GM12878 (cell line): Measurements from ENCODE around the gene STXBP5. TPM values are rescaled to one million over a fixed set of nuclear protein-coding genes. Genes with fewer than 3 reads are reported as not detected.

Experiments
- ATAC-seq: fragments of 200-7000 bp; cut with Tn5 transposase; 3 replicates; pipeline ENCODE4 v1.9.1; 2020; ENCODE audit warnings: mild to moderate bottlenecking, moderate library complexity
- BruUV-seq: library from RNA; stranded (reverse); fragments of 400-500 nt; replicated peaks from 2 replicates; lab custom pipeline; 2021; lab: Mats Ljungman, UMichigan
- CTCF ChIA-PET: fragments of 300-600 bp; sonication (Branson Sonifier 250); formaldehyde crosslinking; extraction: SDS; loops from one replicate; lab custom pipeline; 2021; ENCODE audit warnings: inconsistent platforms; lab: Yijun Ruan, JAX
- POLR2A ChIA-PET: fragments of 350-600 bp; formaldehyde crosslinking; extraction: SDS; loops from one replicate; lab custom pipeline; 2021; ENCODE audit warnings: inconsistent platforms; lab: Charles Lee
- RAD21 ChIA-PET: fragments of 300-600 bp; sonication (Branson Sonifier 250); formaldehyde crosslinking; loops from one replicate; lab custom pipeline; 2023; ENCODE audit warnings: antibody characterized with exemption; ENCODE audit not compliant: unreplicated experiment; lab: Charles Lee
- SMC1A ChIA-PET: fragments of 300-600 bp; sonication (Branson Sonifier 250); formaldehyde crosslinking; loops from one replicate; lab custom pipeline; 2023; ENCODE audit not compliant: unreplicated experiment, uncharacterized antibody; lab: Charles Lee
- DNase-seq: peaks from one replicate; pipeline ENCODE4 v3.0.0-alpha.2; 2011; ENCODE audit warnings: low read depth, low spot score
- FAIRE-seq: peaks from 3 replicates; lab custom pipeline; 2011; peaks lifted over from hg19 to GRCh38; lab: Jason Lieb, UNC
- H2AFZ ChIP-seq: 2 replicates; pipeline ENCODE4 v1.6.0; 2011; ENCODE audit warnings: low read depth, low read length, control low read depth; ENCODE audit not compliant: control insufficient read depth
- H3K27ac ChIP-seq: 2 replicates; pipeline ENCODE4 v1.5.1; 2011; ENCODE audit warnings: control low read depth; ENCODE audit not compliant: control insufficient read depth, insufficient read depth
- H3K27me3 ChIP-seq, 2 experiments: replicated peaks in 1 of 2; 2 replicates each; pipeline versions ENCODE4 v1.6.0 to v1.6.1; 2011; ENCODE audit warnings: low read length in 1 of 2; ENCODE audit not compliant: control insufficient read depth in 2 of 2, insufficient read depth in 2 of 2
- H3K36me3 ChIP-seq, 2 experiments: 2 replicates each; pipeline ENCODE4 v1.5.1; 2011; ENCODE audit warnings: low read length in 1 of 2; ENCODE audit not compliant: control insufficient read depth in 2 of 2, insufficient read depth in 2 of 2
- H3K4me1 ChIP-seq: 2 replicates; pipeline ENCODE4 v1.6.1; 2011; ENCODE audit warnings: mild to moderate bottlenecking, low read length, moderate library complexity, mixed read lengths; ENCODE audit not compliant: control insufficient read depth, insufficient read depth
- H3K4me2 ChIP-seq: 2 replicates; pipeline ENCODE4 v1.6.0; 2011; ENCODE audit warnings: control low read depth; ENCODE audit not compliant: control insufficient read depth, insufficient read depth
- H3K4me3 ChIP-seq: fragments of 200-600 bp; sonication (generic); 2 replicates; pipeline ENCODE4 v1.5.1; 2016
- H3K79me2 ChIP-seq: 2 replicates; pipeline ENCODE4 v1.6.0; 2011; ENCODE audit warnings: low read length; ENCODE audit not compliant: control insufficient read depth, insufficient read depth
- H3K9ac ChIP-seq: 2 replicates; pipeline ENCODE4 v1.8.0; 2011; ENCODE audit warnings: low read length, control low read depth, mixed read lengths; ENCODE audit not compliant: control insufficient read depth, insufficient read depth
- H3K9me3 ChIP-seq: replicated peaks from 3 replicates; pipeline ENCODE4 v1.5.1; 2011; ENCODE audit warnings: mild to moderate bottlenecking, low read length; ENCODE audit not compliant: control insufficient read depth, insufficient read depth
- H4K20me1 ChIP-seq: 2 replicates; pipeline ENCODE4 v1.6.0; 2011; ENCODE audit not compliant: control insufficient read depth, insufficient read depth
- EP300 ChIP-seq, 2 experiments: fragments of 150-350 bp in 1 of 2; IDR thresholded peaks; 2 replicates each; pipeline ENCODE4 v1.6.1; 2011 to 2012; ENCODE audit warnings: low read depth in 2 of 2, low read length in 2 of 2, borderline replicate concordance in 1 of 2, improper control_type of control experiment in 1 of 2, inconsistent platforms in 1 of 2; ENCODE audit not compliant: control insufficient read depth in 1 of 2
- HSF1 ChIP-seq: fragments of 150-350 bp; IDR thresholded peaks from 2 replicates; pipeline ENCODE4 v1.6.1; 2014; ENCODE audit warnings: mild to moderate bottlenecking, low read depth, low read length
- MEF2A ChIP-seq: IDR thresholded peaks from 2 replicates; pipeline ENCODE4 v1.6.1; 2011; ENCODE audit warnings: low read depth, mild to moderate bottlenecking, low read length, moderate library complexity; ENCODE audit not compliant: insufficient read depth
- SREBF1 ChIP-seq: IDR thresholded peaks from 2 replicates; pipeline ENCODE4 v1.6.1; 2012; ENCODE audit warnings: mild to moderate bottlenecking, low read length
- ZNF592 ChIP-seq: fragments of 450-650 bp; IDR thresholded peaks from 2 replicates; pipeline ENCODE4 v1.6.1; 2017; ENCODE audit warnings: mild to moderate bottlenecking, moderate library complexity
- WGBS: methylation state at CpG from one replicate; pipeline ENCODE4 v1.1.6; 2016; ENCODE audit warnings: low lambda C conversion rate; ENCODE audit not compliant: insufficient replicate concordance, insufficient coverage; ENCODE audit errors: missing lambda C conversion rate; 5-methylcytosine and 5-hydroxymethylcytosine counted together
- in situ Hi-C: fragments of 300-500 bp; cut with MboI; formaldehyde crosslinking; loops from 9 replicates; pipeline ENCODE4 v1.14.3; 2018; ENCODE audit warnings: mixed read lengths
- intact Hi-C: fragments of 100-400 bp; cut with micrococcal nuclease; formaldehyde crosslinking; loops from one replicate; pipeline ENCODE4 v1.14.2; 2022; ENCODE audit not compliant: unreplicated experiment
- polyA plus RNA-seq, 11 experiments: library from polyadenylated mRNA; depleted of rRNA in 4 of 11; unstranded in 6 of 11; stranded (reverse) in 5 of 11; fragments of >200 nt; fragmentation: Nextera tagmentation in 4 of 11; fragmentation: Illumina TruSeq in 1 of 11; extraction: Ambion mirVana in 4 of 11; extraction: Trizol in 1 of 11; gene quantifications; 1 replicate in 1 of 11; 2 replicates in 10 of 11; pipeline versions ENCODE4 v1.2.1 to v1.2.3, GENCODE V29; 2011 to 2016; ENCODE audit warnings: inconsistent platforms in 2 of 11, missing spikeins in 2 of 11, low read depth in 1 of 11
- total RNA-seq, 4 experiments: library from RNA; depleted of rRNA in 3 of 4; stranded (reverse); fragments of >200 nt in 3 of 4; fragmentation: Illumina TruSeq in 1 of 4; extraction: Trizol in 1 of 4; gene quantifications; 2 replicates each; pipeline versions ENCODE4 v1.2.1 to v1.2.3, GENCODE V29; 2013 to 2021

The STXBP5 gene
- total and polyA plus RNA-seq, 10 of the 15 experiments (the other 5 are each of a cell fraction or from before 2014, with no cell fraction given) = 1.4 to 13.2 (median 8.4) TPM

GRCh38 chr6:147238906-147239305 is 34.7 kb downstream of the STXBP5 start (continued):
- TF ChIP-seq EP300 (IDR thresholded peaks at IDR 0.05; ENCODE audit: borderline replicate concordance in 1 of 2, control insufficient read depth in 1 of 2, low read depth in 2 of 2, low read length in 2 of 2) (no peak), MEF2A (no peak), SREBF1 (no peak), HSF1 (no peak)
- TF ChIP-seq, all 136 proteins: peak for 0

- DNase-seq = no peak
- 97% methylated on average over 4 of the region's 4 CpGs for WGBS
Measured at GRCh38 chr6:147244832-147245231, 40.6 kb downstream of the STXBP5 start.

More at GRCh38 chr6:147244832-147245231, 40.6 kb downstream of the STXBP5 start:
- Histone ChIP-seq H3K36me3 (peaks cover 0 to 2% of the 10 kb centered on the region in 2 experiments; a peak in 1 of 4 replicates), H3K9ac (no peak overlapping the region), H3K4me3 (no peak overlapping the region), H3K9me3 (no peaks in the 10 kb centered on the region), H3K4me1 (no peaks in the 10 kb centered on the region), H3K4me2 (no peak overlapping the region), H3K27ac (no peak overlapping the region), H3K79me2 (no peaks in the 10 kb centered on the region), H2AFZ (no peak overlapping the region), H3K27me3 (no peaks in the 10 kb centered on the region), H4K20me1 (no peaks in the 10 kb centered on the region)
- no peak for TF ChIP-seq ZNF592
- SMC1A ChIA-PET = no interaction called here
- intact Hi-C loops (no loop called here), in situ Hi-C loops (no loop called here)
- FAIRE-seq (no peak), ATAC-seq (no peak)
- POLR2A ChIA-PET = interaction anchor here (0.6 to 0.7 kb wide), 2 partner anchors 43 to 97 kb away, joined by 3 to 4 read pairs; no protein-coding TSS in a partner anchor
- RAD21 ChIA-PET = no interaction called here
- no TSS peak for BruUV-seq
- CTCF ChIA-PET = interaction anchor here (0.6 to 1.1 kb wide), 2 partner anchors 9 to 1333 kb away, joined by 3 read pairs; no protein-coding TSS in a partner anchor
